Esophagus squamous epithelium (tissue), 5 donors: ENCODE results near the gene MRPS14. TPM values are rescaled to one million over a fixed set of nuclear protein-coding genes. Genes with fewer than 3 reads are reported as not detected.

Experiments used
- DNase-seq: peaks from one replicate; lab custom pipeline; 2025; lab: John Stamatoyannopoulos, UW
- H3K27ac ChIP-seq, 4 donors: fragments of 200-600 bp; sonication (generic); one replicate each; pipeline ENCODE4 v1.5.1; 2016 to 2019; ENCODE audit warnings: mild to moderate bottlenecking in 1 of 4
- H3K27me3 ChIP-seq, 4 donors: fragments of 200-600 bp; sonication (generic); 1 replicate in 3 of 4; 2 replicates in 1 of 4; pipeline versions ENCODE4 v1.5.1 to v1.6.0; 2017 to 2021; ENCODE audit warnings: antibody characterized with exemption in 1 of 4
- H3K36me3 ChIP-seq, 3 donors: fragments of 200-600 bp; sonication (generic); one replicate each; pipeline ENCODE4 v1.5.1; 2016 to 2019
- H3K4me1 ChIP-seq, 3 donors: fragments of 200-600 bp; sonication (generic); one replicate each; pipeline ENCODE4 v1.5.1; 2017 to 2019
- H3K4me3 ChIP-seq, 4 donors: fragments of 200-600 bp; sonication (generic); 1 replicate in 3 of 4; 2 replicates in 1 of 4; pipeline ENCODE4 v1.5.1; 2016 to 2019; ENCODE audit warnings: mild to moderate bottlenecking in 2 of 4, moderate library complexity in 1 of 4
- H3K9me3 ChIP-seq, 3 donors: fragments of 200-600 bp; sonication (generic); one replicate each; pipeline ENCODE4 v1.5.1; 2016 to 2019
- POLR2A ChIP-seq, 4 donors: fragments of 450-650 bp; IDR thresholded peaks; one replicate each; pipeline ENCODE4 v1.6.1; 2017; ENCODE audit warnings: antibody characterized with exemption in 4 of 4, mild to moderate bottlenecking in 4 of 4, moderate library complexity in 3 of 4
- WGBS, 2 donors: methylation state at CpG; one replicate each; pipeline ENCODE4 v1.1.5; 2018; 5-methylcytosine and 5-hydroxymethylcytosine counted together
- intact Hi-C: fragments of 100-400 bp; cut with DNase I; formaldehyde crosslinking; loops from one replicate; pipeline ENCODE4 v1.15.0; 2022
- total RNA-seq, 4 donors: library from RNA; depleted of rRNA; stranded (reverse); fragments of >200 nt; gene quantifications; one replicate each; pipeline ENCODE4 v1.1.0, GENCODE V29; 2016
- TF ChIP-seq, protein P1 (sequence below), 6 experiments: fragments of 450-650 bp in 4 of 6; fragments of 200-600 bp in 2 of 6; sonication (generic) in 2 of 6; IDR thresholded peaks; one replicate each; pipeline ENCODE4 v1.5.1; 2016 to 2019; ENCODE audit warnings: antibody characterized with exemption in 6 of 6, mild to moderate bottlenecking in 4 of 6, moderate library complexity in 4 of 6
- donor health status: DM: yes; HTN: yes; CAD: no.

The MRPS14 gene
- total RNA-seq, 4 donors from 2014 or later, result 8.6 to 18.1 (median 15.4) TPM

DNA sequence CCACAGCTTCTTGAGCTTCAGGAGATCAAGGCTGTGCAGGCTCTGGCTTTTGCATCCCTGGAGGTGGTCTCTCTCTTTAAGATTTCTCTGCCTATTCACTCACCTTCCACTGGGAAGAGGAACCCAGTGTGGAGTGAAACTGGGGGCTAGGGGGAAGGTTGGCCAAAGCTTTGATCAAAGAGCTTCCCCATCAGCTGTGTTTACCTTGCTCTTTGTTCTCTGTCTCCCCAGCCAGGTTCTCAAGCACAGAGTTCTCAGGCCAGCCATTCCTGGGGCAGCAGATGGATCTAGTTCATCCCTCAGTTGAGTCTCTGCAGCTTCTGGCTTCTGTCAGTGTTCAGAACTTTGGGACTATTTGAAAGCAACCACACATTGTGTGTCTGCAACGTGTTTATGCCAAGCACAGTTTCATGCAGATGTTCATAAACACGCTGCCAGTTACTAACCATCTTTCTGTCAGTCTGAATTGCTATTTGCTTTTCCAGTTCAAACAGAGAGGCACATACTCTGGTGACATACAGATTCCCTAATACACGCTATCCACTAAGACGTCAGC is 17.2 kb upstream of the MRPS14 start:
- H3K4me1 ChIP-seq, result no peaks in the 10 kb centered on the region
- H3K4me3 ChIP-seq, result no peak overlapping the region
- DNase-seq, result no peak
- H3K27me3 ChIP-seq, result peaks cover 0 to 6% (median 0%) of the 10 kb centered on the region in 4 donors
- no peaks in the 10 kb centered on the region for H3K9me3 ChIP-seq
- no peak overlapping the region for H3K27ac ChIP-seq
- TF ChIP-seq, protein P1, sequence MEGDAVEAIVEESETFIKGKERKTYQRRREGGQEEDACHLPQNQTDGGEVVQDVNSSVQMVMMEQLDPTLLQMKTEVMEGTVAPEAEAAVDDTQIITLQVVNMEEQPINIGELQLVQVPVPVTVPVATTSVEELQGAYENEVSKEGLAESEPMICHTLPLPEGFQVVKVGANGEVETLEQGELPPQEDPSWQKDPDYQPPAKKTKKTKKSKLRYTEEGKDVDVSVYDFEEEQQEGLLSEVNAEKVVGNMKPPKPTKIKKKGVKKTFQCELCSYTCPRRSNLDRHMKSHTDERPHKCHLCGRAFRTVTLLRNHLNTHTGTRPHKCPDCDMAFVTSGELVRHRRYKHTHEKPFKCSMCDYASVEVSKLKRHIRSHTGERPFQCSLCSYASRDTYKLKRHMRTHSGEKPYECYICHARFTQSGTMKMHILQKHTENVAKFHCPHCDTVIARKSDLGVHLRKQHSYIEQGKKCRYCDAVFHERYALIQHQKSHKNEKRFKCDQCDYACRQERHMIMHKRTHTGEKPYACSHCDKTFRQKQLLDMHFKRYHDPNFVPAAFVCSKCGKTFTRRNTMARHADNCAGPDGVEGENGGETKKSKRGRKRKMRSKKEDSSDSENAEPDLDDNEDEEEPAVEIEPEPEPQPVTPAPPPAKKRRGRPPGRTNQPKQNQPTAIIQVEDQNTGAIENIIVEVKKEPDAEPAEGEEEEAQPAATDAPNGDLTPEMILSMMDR (IDR thresholded peaks at IDR 0.05), result no peak
- no peak for TF ChIP-seq POLR2A (IDR thresholded peaks at IDR 0.05)
- intact Hi-C loops, result no loop called here
- H3K36me3 ChIP-seq, result no peaks in the 10 kb centered on the region
- WGBS, 2 donors, result 28 to 38% methylated on average over 4 of the region's 4 CpGs

DNA sequence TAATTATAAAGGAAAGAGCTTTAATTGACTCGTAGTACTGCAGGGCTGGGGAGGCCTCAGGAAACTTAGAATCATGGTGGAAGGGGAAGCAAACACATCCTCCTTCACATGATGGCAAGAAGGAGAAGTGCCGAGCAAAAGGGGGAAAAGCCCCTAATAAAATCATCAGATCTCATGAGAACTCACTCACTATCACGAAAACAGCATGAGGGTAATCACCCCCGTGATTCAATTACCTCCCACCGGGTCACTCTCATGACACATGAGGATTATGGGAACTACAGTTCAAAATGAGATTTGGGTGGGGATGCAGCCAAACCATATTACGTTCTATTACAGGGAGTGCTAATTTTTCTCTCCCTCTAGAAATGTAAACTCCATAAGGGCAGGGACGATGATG is 14.2 kb upstream of the MRPS14 start:
- intact Hi-C loops, result loop anchor here (10.0 kb wide), 2 partner anchors 87 to 277 kb away; no protein-coding TSS in a partner anchor
- Histone ChIP-seq H3K4me1 (no peaks in the 10 kb centered on the region), H3K27ac (no peak overlapping the region), H3K9me3 (no peaks in the 10 kb centered on the region), H3K36me3 (no peaks in the 10 kb centered on the region), H3K4me3 (no peak overlapping the region), H3K27me3 (no peaks in the 10 kb centered on the region)
- no peak for TF ChIP-seq POLR2A (IDR thresholded peaks at IDR 0.05)
- TF ChIP-seq, protein P1 (IDR thresholded peaks at IDR 0.05), result no peak
- WGBS, 2 donors, result 53 to 55% methylated on average over 7 of the region's 7 CpGs
- DNase-seq, result no peak

DNA sequence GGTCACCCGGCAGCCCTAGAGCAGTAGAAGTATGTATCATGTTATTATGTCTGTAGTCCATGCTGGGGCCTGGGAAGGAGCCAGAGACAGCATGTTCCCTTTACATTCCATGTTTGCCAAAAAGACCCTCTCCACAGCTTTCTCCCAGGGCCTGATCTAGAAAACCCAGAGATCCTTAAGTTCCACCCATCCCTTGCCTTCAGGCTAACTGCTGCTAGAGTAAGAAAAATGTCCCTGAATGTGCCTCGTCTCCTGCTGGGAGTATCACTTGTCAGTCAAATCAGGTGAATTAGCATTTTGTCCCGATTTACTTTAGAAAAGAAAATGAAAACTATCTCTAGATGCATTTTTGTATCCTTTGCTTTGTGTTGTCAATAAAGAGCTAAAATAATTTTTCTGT is 13.3 kb upstream of the MRPS14 start:
- TF ChIP-seq POLR2A (IDR thresholded peaks at IDR 0.05), result no peak
- TF ChIP-seq, protein P1 (IDR thresholded peaks at IDR 0.05), result no peak
- intact Hi-C loops, result loop anchor here (10.0 kb wide), 2 partner anchors 88 to 278 kb away; no protein-coding TSS in a partner anchor
- H3K4me3 ChIP-seq, result no peak overlapping the region
- WGBS, 2 donors, result 65 to 66% methylated on average over 3 of the region's 3 CpGs
- no peak overlapping the region for H3K27ac ChIP-seq
- no peaks in the 10 kb centered on the region for H3K36me3 ChIP-seq
- H3K9me3 ChIP-seq, result no peaks in the 10 kb centered on the region
- DNase-seq, result no peak
- no peaks in the 10 kb centered on the region for H3K27me3 ChIP-seq
- no peaks in the 10 kb centered on the region for H3K4me1 ChIP-seq

DNA sequence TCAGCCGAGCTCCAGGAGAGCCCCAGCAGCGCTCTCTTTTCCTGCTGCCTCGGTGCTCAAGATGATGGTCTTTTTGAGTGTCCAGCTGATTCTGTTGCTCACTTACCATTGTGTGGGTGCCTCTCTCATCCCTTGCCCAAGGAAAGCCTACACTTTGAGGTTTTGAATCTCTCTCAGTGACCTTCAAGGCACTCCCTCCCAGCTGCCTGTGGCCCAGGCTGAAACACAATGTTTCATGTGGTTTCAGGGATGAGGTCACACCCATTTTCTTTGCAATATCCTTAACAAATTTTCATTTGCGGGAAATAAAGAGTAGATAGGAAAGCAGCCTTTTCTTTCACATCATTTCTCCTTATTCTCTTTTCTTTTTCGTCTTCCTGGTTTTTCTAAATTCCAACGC is 12.6 kb upstream of the MRPS14 start:
- Histone ChIP-seq H3K4me1 (no peaks in the 10 kb centered on the region), H3K9me3 (no peaks in the 10 kb centered on the region), H3K4me3 (no peak overlapping the region), H3K36me3 (no peaks in the 10 kb centered on the region), H3K27ac (no peak overlapping the region), H3K27me3 (no peaks in the 10 kb centered on the region)
- TF ChIP-seq, protein P1 (IDR thresholded peaks at IDR 0.05), result no peak
- no peak for TF ChIP-seq POLR2A (IDR thresholded peaks at IDR 0.05)
- DNase-seq, result no peak
- WGBS, 2 donors, result 80 to 82% methylated on average over 6 of the region's 6 CpGs
- intact Hi-C loops, result loop anchor here (10.0 kb wide), 2 partner anchors 89 to 279 kb away; no protein-coding TSS in a partner anchor

DNA sequence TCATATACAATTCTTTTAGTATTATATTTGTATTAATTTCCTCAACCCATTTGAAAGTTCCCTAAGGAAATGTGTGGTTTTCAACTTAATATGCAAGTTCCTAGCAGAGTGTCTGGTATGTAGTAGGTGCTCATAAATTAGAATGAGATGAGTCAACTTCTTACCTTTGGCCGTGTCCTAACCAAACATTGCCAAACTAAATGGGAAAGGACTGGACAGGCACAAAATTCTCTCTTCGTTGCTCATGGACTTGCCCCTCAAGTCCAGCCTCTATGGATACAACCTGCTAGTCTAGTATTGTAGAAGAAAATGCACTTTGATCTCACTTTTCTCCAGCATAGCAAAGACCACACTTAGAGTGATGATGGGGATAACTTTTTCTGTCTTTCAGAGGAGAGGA is 11.6 kb upstream of the MRPS14 start:
- no peaks in the 10 kb centered on the region for H3K9me3 ChIP-seq
- TF ChIP-seq, protein P1 (IDR thresholded peaks at IDR 0.05), result no peak
- TF ChIP-seq POLR2A (IDR thresholded peaks at IDR 0.05), result no peak
- H3K27me3 ChIP-seq, result no peaks in the 10 kb centered on the region
- H3K4me3 ChIP-seq, result no peak overlapping the region
- H3K4me1 ChIP-seq, result no peaks in the 10 kb centered on the region
- intact Hi-C loops, result loop anchor here (10.0 kb wide), 2 partner anchors 90 to 280 kb away; no protein-coding TSS in a partner anchor
- 28 to 49% methylated on average over 2 of the region's 2 CpGs for WGBS, 2 donors
- H3K36me3 ChIP-seq, result no peaks in the 10 kb centered on the region
- H3K27ac ChIP-seq, result no peak overlapping the region
- no peak for DNase-seq
